Glutamatergic neuron (in vitro differentiated cells): Measurements from ENCODE around the gene RABL6. TPM values are rescaled to one million over a fixed set of nuclear protein-coding genes. Genes with fewer than 3 reads are reported as not detected.

Experiments
- DNase-seq: peaks from one replicate; pipeline ENCODE4 v3.0.0; 2022
- H3K27ac Mint-ChIP-seq: one replicate; pipeline ENCODE4 v1.8.0; 2020; ENCODE audit warnings: mild to moderate bottlenecking, mixed read lengths, inconsistent platforms; ENCODE audit not compliant: unreplicated experiment
- H3K27me3 Mint-ChIP-seq: one replicate; pipeline ENCODE4 v1.8.0; 2020; ENCODE audit warnings: mild to moderate bottlenecking, moderate library complexity, mixed read lengths, inconsistent platforms; ENCODE audit not compliant: unreplicated experiment
- H3K36me3 Mint-ChIP-seq: one replicate; pipeline ENCODE4 v1.8.0; 2020; ENCODE audit warnings: mild to moderate bottlenecking, mixed read lengths, inconsistent platforms; ENCODE audit not compliant: unreplicated experiment
- H3K4me1 Mint-ChIP-seq: one replicate; pipeline ENCODE4 v1.8.0; 2020; ENCODE audit warnings: mild to moderate bottlenecking, low read depth, mixed read lengths, inconsistent platforms; ENCODE audit not compliant: unreplicated experiment
- H3K4me3 Mint-ChIP-seq: one replicate; pipeline ENCODE4 v1.8.0; 2020; ENCODE audit warnings: mild to moderate bottlenecking, mixed read lengths, inconsistent platforms; ENCODE audit not compliant: unreplicated experiment
- H3K9me3 Mint-ChIP-seq: one replicate; pipeline ENCODE4 v1.8.0; 2020; ENCODE audit warnings: mild to moderate bottlenecking, moderate library complexity, mixed read lengths, inconsistent platforms; ENCODE audit not compliant: unreplicated experiment
- CTCF ChIP-seq: fragments of 200-600 bp; sonication (generic); IDR thresholded peaks from one replicate; pipeline ENCODE4 v1.5.0; 2021; ENCODE audit not compliant: partially characterized antibody, unreplicated experiment
- microRNA-seq: library from miRNA; unstranded; fragments of <30 nt; microRNA quantifications from one replicate; pipeline ENCODE4, GENCODE V29; 2020; ENCODE audit not compliant: unreplicated experiment
- total RNA-seq: library from RNA; stranded (reverse); fragmentation: NEBNext Ultra II Directional; extraction: Animal tissue kit (Norgen Biotek cat#: 25700); gene quantifications from one replicate; pipeline ENCODE4 v1.2.1, GENCODE V29; 2021; ENCODE audit not compliant: unreplicated experiment

RABL6 gene
- total RNA-seq, 1 donor from 2014 or later, result 149 TPM

- TF ChIP-seq CTCF, result no peak
- peak overlapping the region; percentile 92 for H3K4me3 Mint-ChIP-seq
- peak; percentile 69 for DNase-seq
- H3K27ac Mint-ChIP-seq, result peak overlapping the region; percentile 79
- H3K4me1 Mint-ChIP-seq, result peaks cover 4% of the 10 kb centered on the region
- H3K27me3 Mint-ChIP-seq, result no peaks in the 10 kb centered on the region
- H3K36me3 Mint-ChIP-seq, result no peaks in the 10 kb centered on the region
- peaks cover 3% of the 10 kb centered on the region for H3K9me3 Mint-ChIP-seq
These were observed 79.2 kb downstream of the RABL6 start for GRCh38 chr9:136886610-136887597.

- Mint-ChIP-seq H3K36me3 (no peaks in the 10 kb centered on the region), H3K27ac (no peak overlapping the region), H3K4me3 (no peak overlapping the region), H3K27me3 (no peaks in the 10 kb centered on the region), H3K9me3 (peaks cover 6% of the 10 kb centered on the region), H3K4me1 (peaks cover 4% of the 10 kb centered on the region)
- no peak for TF ChIP-seq CTCF
- DNase-seq, result no peak
These were observed 80.7 kb downstream of the RABL6 start for GRCh38 chr9:136888454-136888853.

GRCh38 chr9:136889858-136890257 is 82.1 kb downstream of the RABL6 start:
- H3K27me3 Mint-ChIP-seq, result peaks cover 3% of the 10 kb centered on the region
- H3K4me1 Mint-ChIP-seq, result peaks cover 4% of the 10 kb centered on the region
- H3K27ac Mint-ChIP-seq, result no peak overlapping the region
- H3K9me3 Mint-ChIP-seq, result peaks cover 7% of the 10 kb centered on the region
- TF ChIP-seq CTCF, result no peak
- no peak for DNase-seq
- no peak overlapping the region for H3K4me3 Mint-ChIP-seq
- H3K36me3 Mint-ChIP-seq, result no peaks in the 10 kb centered on the region

GRCh38 chr9:136890661-136891060 is 82.9 kb downstream of the RABL6 start:
- peaks cover 4% of the 10 kb centered on the region for H3K4me1 Mint-ChIP-seq
- H3K36me3 Mint-ChIP-seq, result no peaks in the 10 kb centered on the region
- no peak overlapping the region for H3K27ac Mint-ChIP-seq
- DNase-seq, result no peak
- H3K4me3 Mint-ChIP-seq, result no peak overlapping the region
- H3K27me3 Mint-ChIP-seq, result peaks cover 3% of the 10 kb centered on the region
- no peak for TF ChIP-seq CTCF
- peaks cover 7% of the 10 kb centered on the region for H3K9me3 Mint-ChIP-seq

Small RNAs within 50 kb of the gene (microRNA-seq; reads per million reads assigned to microRNA genes)
- gene MIR4292 (not detected), gene MIR4479 (3.7 reads per million, percentile 27 among the genes with 10 or more reads in this experiment)

Other genes with a start within 250 kb of the RABL6 start
- 8.1 TPM for gene EGFL7, start 145.0 kb upstream of the RABL6 start, total RNA-seq
- 72.8 TPM for gene AGPAT2, start 120.5 kb upstream of the RABL6 start, total RNA-seq
- 71.3 TPM for gene DIPK1B, start 95.4 kb upstream of the RABL6 start, total RNA-seq
- gene LCN10, start 65.0 kb upstream of the RABL6 start, total RNA-seq, result not detected
- gene LCN6, start 59.4 kb upstream of the RABL6 start, total RNA-seq, result not detected
- not detected for gene LCN8, start 49.7 kb upstream of the RABL6 start, total RNA-seq
- gene LCN15, start 43.4 kb upstream of the RABL6 start, total RNA-seq, result 1.9 TPM
- 46.1 TPM for gene TMEM141, start 16.6 kb upstream of the RABL6 start, total RNA-seq
- 20.0 TPM for gene CCDC183, start 11.6 kb upstream of the RABL6 start, total RNA-seq
- gene AJM1, start 34.5 kb downstream of the RABL6 start, total RNA-seq, result 15.3 TPM
- gene PHPT1, start 41.5 kb downstream of the RABL6 start, total RNA-seq, result 101 TPM
- 17.6 TPM for gene MAMDC4, start 44.4 kb downstream of the RABL6 start, total RNA-seq
- gene EDF1, start 58.4 kb downstream of the RABL6 start, total RNA-seq, result 343 TPM
- 27.3 TPM for gene TRAF2, start 78.6 kb downstream of the RABL6 start, total RNA-seq
- 77.9 TPM for gene FBXW5, start 136.8 kb downstream of the RABL6 start, total RNA-seq
- 14.5 TPM for gene C8G, start 137.3 kb downstream of the RABL6 start, total RNA-seq
- gene LCN12, start 144.3 kb downstream of the RABL6 start, total RNA-seq, result 2.9 TPM
- gene PTGDS, start 169.6 kb downstream of the RABL6 start, total RNA-seq, result not detected
- gene LCNL1, start 175.0 kb downstream of the RABL6 start, total RNA-seq, result not detected
- gene PAXX, start 184.5 kb downstream of the RABL6 start, total RNA-seq, result 50.7 TPM
- gene CLIC3, start 188.6 kb downstream of the RABL6 start, total RNA-seq, result not detected
- gene ABCA2, start 220.3 kb downstream of the RABL6 start, total RNA-seq, result 70.7 TPM
- 0.20 TPM for gene FUT7, start 224.1 kb downstream of the RABL6 start, total RNA-seq
- 260 TPM for gene NPDC1, start 238.2 kb downstream of the RABL6 start, total RNA-seq
- gene ENTPD2, start 246.1 kb downstream of the RABL6 start, total RNA-seq, result 0.69 TPM